ENCODE measurements around the gene DYNC2I2.

Gene DYNC2I2

GRCh38 chr9:128642675-128643245 lies 13.9 kb downstream of the DYNC2I2 start:
- TF ChIP-seq CTCF (IDR thresholded peaks at IDR 0.05; ENCODE audit: low read depth, low read length), result no peak

GRCh38 chr9:128640603-128641002 lies 16.0 kb downstream of the DYNC2I2 start:
- Histone ChIP-seq H3K9me3 (ENCODE audit: severe bottlenecking) (no peaks in the 10 kb centered on the region), H3K4me3 (ENCODE audit: low read depth, low read length) (no peak overlapping the region), H3K27me3 (ENCODE audit: insufficient read depth, low read depth, severe bottlenecking) (no peaks in the 10 kb centered on the region), H3K36me3 (peaks cover 79% of the 10 kb centered on the region), H3K27ac (no peak overlapping the region)
- no peak for TF ChIP-seq CTCF (IDR thresholded peaks at IDR 0.05; ENCODE audit: low read depth, low read length)
- no peak for DNase-seq

More at GRCh38 chr9:128642675-128643245, 13.9 kb downstream of the DYNC2I2 start:
- H3K27ac ChIP-seq, result no peak overlapping the region; the same call in 1 of the 2 replicates
- no peak overlapping the region for H3K4me3 ChIP-seq (ENCODE audit: low read depth, low read length)
- peaks cover 76% of the 10 kb centered on the region for H3K36me3 ChIP-seq
- DNase-seq, result no peak
- no peaks in the 10 kb centered on the region for H3K9me3 ChIP-seq (ENCODE audit: severe bottlenecking)
- no peaks in the 10 kb centered on the region for H3K27me3 ChIP-seq (ENCODE audit: insufficient read depth, low read depth, severe bottlenecking)

GRCh38 chr9:128638580-128638979 lies 18.1 kb downstream of the DYNC2I2 start:
- Histone ChIP-seq H3K27ac (no peak overlapping the region), H3K9me3 (ENCODE audit: severe bottlenecking) (no peaks in the 10 kb centered on the region), H3K27me3 (ENCODE audit: insufficient read depth, low read depth, severe bottlenecking) (no peaks in the 10 kb centered on the region), H3K4me3 (ENCODE audit: low read depth, low read length) (no peak overlapping the region), H3K36me3 (peaks cover 87% of the 10 kb centered on the region)
- DNase-seq, result no peak
- TF ChIP-seq CTCF (IDR thresholded peaks at IDR 0.05; ENCODE audit: low read depth, low read length), result no peak

GRCh38 chr9:128637656-128638055 lies 19.0 kb downstream of the DYNC2I2 start:
- TF ChIP-seq CTCF (IDR thresholded peaks at IDR 0.05; ENCODE audit: low read depth, low read length), result no peak
- Histone ChIP-seq H3K27ac (no peak overlapping the region), H3K4me3 (ENCODE audit: low read depth, low read length) (no peak overlapping the region), H3K27me3 (ENCODE audit: insufficient read depth, low read depth, severe bottlenecking) (no peaks in the 10 kb centered on the region), H3K9me3 (ENCODE audit: severe bottlenecking) (no peaks in the 10 kb centered on the region), H3K36me3 (peaks cover 88% of the 10 kb centered on the region)
- no peak for DNase-seq

DNA sequence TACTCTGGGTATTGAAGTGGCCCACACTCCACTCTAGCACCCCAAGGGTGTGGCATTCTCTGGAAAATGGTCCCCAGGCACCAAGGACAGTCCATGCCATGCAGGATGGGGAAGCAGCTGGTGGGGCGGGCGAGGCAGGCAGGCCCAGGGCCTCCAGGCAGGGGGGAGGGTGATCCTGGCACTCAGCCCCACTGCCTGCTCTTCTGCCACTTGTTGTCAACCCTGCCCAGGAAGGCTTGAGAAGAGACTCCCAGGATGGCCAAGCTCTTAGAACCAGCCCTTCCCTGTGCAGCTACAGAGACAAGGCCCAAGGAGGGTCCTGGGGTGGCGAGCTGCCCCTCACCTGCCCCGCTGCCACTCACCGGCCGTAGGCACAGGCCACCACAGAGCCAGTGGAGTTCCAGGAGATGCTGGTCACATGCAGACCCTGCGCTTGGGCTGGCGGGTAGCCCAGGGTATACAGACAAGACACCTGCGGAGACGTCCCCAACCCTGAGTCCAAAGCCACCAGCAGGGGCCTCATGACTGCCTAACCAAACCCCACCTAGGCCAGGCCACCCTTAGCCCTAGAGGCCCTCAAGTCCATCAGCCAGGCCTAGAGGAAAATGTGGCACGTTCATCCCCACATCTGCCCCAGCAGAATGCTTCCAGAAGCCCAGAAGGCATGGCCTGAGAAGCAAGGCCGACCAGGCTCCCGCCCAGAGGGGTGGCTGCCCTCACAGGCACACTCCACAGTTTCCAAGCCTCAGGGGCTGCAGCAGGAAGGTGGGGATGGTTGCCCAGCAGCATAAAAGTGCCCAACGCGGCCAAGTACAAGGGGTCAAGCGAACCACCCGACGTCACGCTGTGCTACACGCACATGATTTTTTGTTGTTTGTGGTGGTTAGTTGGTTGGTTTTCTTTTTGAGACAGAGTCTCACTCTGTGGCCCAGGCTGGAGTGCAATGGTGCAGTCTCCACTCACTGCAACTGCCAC lies 19.8 kb downstream of the DYNC2I2 start:
- H3K36me3 ChIP-seq, result peaks cover 94% of the 10 kb centered on the region
- no peaks in the 10 kb centered on the region for H3K9me3 ChIP-seq (ENCODE audit: severe bottlenecking)
- H3K27me3 ChIP-seq (ENCODE audit: insufficient read depth, low read depth, severe bottlenecking), result no peaks in the 10 kb centered on the region
- no peak for DNase-seq
- H3K4me3 ChIP-seq (ENCODE audit: low read depth, low read length), result no peak overlapping the region
- 0 out of 2 replicates have a peak overlapping the region, but pooled peaks have one; percentile 10 for H3K27ac ChIP-seq
- TF ChIP-seq CTCF (IDR thresholded peaks at IDR 0.05; ENCODE audit: low read depth, low read length), result no peak
